Measurements from ENCODE around the gene TUBA3D. TPM values are rescaled to one million over a fixed set of nuclear protein-coding genes. Genes with fewer than 3 reads are reported as not detected.
"Not testable (repeated sequence)": the region's sequence is repeated elsewhere in the genome, so short reads cannot be mapped to it uniquely, and the experiment has no call there.

TUBA3D gene
- total RNA-seq, 2 experiments from 2014 or later: not detected

DNA sequence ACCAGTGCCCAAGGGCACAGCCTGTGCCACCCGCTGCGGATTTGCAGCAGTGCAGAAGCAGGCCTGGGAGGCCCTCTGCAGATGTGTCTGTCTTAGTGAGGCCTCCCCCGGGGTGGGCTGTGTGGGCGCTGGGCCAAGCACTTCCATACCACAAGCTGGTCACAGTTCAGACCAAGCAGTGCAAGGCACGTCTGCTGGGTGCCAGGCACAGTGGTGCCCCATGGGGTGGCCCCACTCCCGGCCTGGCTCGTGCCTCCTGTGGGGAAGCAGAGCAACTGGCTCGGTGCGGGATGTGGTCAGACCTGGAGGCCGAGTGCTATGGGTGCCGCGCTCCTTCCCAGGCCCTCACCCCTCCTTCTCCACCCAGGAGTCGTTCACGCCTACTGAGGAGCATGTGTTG is 39.3 kb downstream of the TUBA3D start:
- H2AFZ ChIP-seq (ENCODE audit: low read length); H4K20me1 ChIP-seq (ENCODE audit: insufficient read depth, low read length); BruUV-seq (replicated peaks); H3K79me2 ChIP-seq (ENCODE audit: insufficient read depth, low read depth, low read length); H3K27ac ChIP-seq (ENCODE audit: low read depth, low read length, poor library complexity, severe bottlenecking); H3K9me2 ChIP-seq (ENCODE audit: insufficient read depth, low read length); CTCF ChIA-PET (ENCODE audit: unreplicated experiment); H3K4me3 ChIP-seq (ENCODE audit: low read depth, low read length, poor library complexity, severe bottlenecking); H3K4me2 ChIP-seq (ENCODE audit: low read length); DNase-seq (ENCODE audit: low spot score); H3K4me1 ChIP-seq (ENCODE audit: insufficient read depth, low read length, poor library complexity, severe bottlenecking); intact Hi-C loops (cut with micrococcal nuclease; ENCODE audit: unreplicated experiment); POLR2A ChIA-PET; H3K9me3 ChIP-seq (ENCODE audit: low read length): not testable (repeated sequence)
- H3K36me3 ChIP-seq (ENCODE audit: insufficient read depth, low read length): peaks cover 64% of the 10 kb centered on the region

DNA sequence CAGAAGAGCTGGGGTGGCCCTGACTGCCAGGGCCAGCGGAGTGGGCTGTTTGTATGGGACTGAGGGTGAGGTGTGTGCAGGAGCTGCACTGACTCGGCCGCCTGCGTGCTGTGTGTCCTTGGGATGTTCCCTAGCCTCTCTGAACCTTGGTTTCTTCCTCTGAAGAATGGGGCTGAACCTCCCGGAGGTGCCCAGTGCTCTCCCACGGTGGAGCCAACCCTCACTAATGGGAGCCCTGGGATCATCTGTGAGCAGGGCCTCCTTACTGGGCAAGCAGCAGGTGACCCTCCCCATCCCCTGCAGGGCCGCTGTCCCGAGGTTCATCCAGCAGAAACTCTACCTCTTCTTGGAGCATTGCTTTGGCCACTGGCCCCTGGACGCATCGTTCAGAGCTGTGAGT is 40.1 kb downstream of the TUBA3D start:
- Histone ChIP-seq H3K9me3 (ENCODE audit: low read length) (no peaks in the 10 kb centered on the region), H2AFZ (ENCODE audit: low read length) (no peak overlapping the region), H3K36me3 (ENCODE audit: insufficient read depth, low read length) (peaks cover 69% of the 10 kb centered on the region), H3K9me2 (ENCODE audit: insufficient read depth, low read length) (no peaks in the 10 kb centered on the region), H3K79me2 (ENCODE audit: insufficient read depth, low read depth, low read length) (no peaks in the 10 kb centered on the region), H4K20me1 (ENCODE audit: insufficient read depth, low read length) (no peaks in the 10 kb centered on the region), H3K4me3 (ENCODE audit: low read depth, low read length, poor library complexity, severe bottlenecking) (no peak overlapping the region), H3K4me1 (ENCODE audit: insufficient read depth, low read length, poor library complexity, severe bottlenecking) (peaks cover 4% of the 10 kb centered on the region), H3K4me2 (ENCODE audit: low read length) (no peak overlapping the region), H3K27ac (ENCODE audit: low read depth, low read length, poor library complexity, severe bottlenecking) (no peak overlapping the region)
- DNase-seq (ENCODE audit: low spot score): no peak
- POLR2A ChIA-PET: no interaction called here
- no TSS peak for BruUV-seq (replicated peaks)
- intact Hi-C loops (cut with micrococcal nuclease; ENCODE audit: unreplicated experiment): no loop called here
- CTCF ChIA-PET (ENCODE audit: unreplicated experiment): no interaction called here
- TF ChIP-seq, protein P1, sequence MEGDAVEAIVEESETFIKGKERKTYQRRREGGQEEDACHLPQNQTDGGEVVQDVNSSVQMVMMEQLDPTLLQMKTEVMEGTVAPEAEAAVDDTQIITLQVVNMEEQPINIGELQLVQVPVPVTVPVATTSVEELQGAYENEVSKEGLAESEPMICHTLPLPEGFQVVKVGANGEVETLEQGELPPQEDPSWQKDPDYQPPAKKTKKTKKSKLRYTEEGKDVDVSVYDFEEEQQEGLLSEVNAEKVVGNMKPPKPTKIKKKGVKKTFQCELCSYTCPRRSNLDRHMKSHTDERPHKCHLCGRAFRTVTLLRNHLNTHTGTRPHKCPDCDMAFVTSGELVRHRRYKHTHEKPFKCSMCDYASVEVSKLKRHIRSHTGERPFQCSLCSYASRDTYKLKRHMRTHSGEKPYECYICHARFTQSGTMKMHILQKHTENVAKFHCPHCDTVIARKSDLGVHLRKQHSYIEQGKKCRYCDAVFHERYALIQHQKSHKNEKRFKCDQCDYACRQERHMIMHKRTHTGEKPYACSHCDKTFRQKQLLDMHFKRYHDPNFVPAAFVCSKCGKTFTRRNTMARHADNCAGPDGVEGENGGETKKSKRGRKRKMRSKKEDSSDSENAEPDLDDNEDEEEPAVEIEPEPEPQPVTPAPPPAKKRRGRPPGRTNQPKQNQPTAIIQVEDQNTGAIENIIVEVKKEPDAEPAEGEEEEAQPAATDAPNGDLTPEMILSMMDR (conservative IDR thresholded peaks at IDR 0.05; ENCODE audit: low read length): no peak
- TF ChIP-seq EZH2phosphoT487 (IDR thresholded peaks at IDR 0.05; ENCODE audit: borderline replicate concordance, low read depth, low read length): no peak

DNA sequence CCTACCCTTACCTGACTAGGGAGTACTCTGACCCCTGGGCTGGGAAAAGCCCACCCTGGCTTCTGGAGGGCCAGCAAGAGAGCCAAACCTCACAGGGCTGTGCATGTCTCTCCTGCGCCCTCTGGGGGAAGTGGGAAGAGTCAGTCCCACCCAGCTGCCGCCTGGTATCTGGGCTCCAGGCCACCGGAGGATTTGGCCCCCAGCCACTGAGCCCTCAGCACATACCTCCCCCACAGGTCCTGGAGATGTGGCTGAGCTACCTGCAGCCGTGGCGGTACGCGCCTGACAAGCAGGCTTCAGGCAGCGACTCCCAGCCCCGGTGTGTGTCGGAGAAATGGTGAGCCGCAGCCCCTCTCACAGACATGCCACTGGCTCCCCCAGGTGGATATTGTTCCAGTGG is 40.7 kb downstream of the TUBA3D start:
- H3K27ac ChIP-seq (ENCODE audit: low read depth, low read length, poor library complexity, severe bottlenecking); H3K4me1 ChIP-seq (ENCODE audit: insufficient read depth, low read length, poor library complexity, severe bottlenecking); H3K9me2 ChIP-seq (ENCODE audit: insufficient read depth, low read length); CTCF ChIA-PET (ENCODE audit: unreplicated experiment); H3K4me3 ChIP-seq (ENCODE audit: low read depth, low read length, poor library complexity, severe bottlenecking); H2AFZ ChIP-seq (ENCODE audit: low read length); intact Hi-C loops (cut with micrococcal nuclease; ENCODE audit: unreplicated experiment); H3K79me2 ChIP-seq (ENCODE audit: insufficient read depth, low read depth, low read length); H3K9me3 ChIP-seq (ENCODE audit: low read length); BruUV-seq (replicated peaks); POLR2A ChIA-PET; H4K20me1 ChIP-seq (ENCODE audit: insufficient read depth, low read length); H3K4me2 ChIP-seq (ENCODE audit: low read length): not testable (repeated sequence)
- H3K36me3 ChIP-seq (ENCODE audit: insufficient read depth, low read length): peaks cover 68% of the 10 kb centered on the region
- TF ChIP-seq, protein P1 (conservative IDR thresholded peaks at IDR 0.05; ENCODE audit: low read length): peak; percentile 61
- peak; percentile 42 for DNase-seq (ENCODE audit: low spot score)

Data from OCI-LY7 (cell line).